HG03159 (cell line): ENCODE measurements around the gene SNX32.
"Not testable (repeated sequence)": the region's sequence is repeated elsewhere in the genome, so short reads cannot be mapped to it uniquely, and the experiment has no call there.

Experiments
- ATAC-seq: cut with Tn5 transposase; IDR thresholded peaks from one replicate; pipeline ENCODE4 v1.9.1; 2021; ENCODE audit warnings: mild to moderate bottlenecking, moderate library complexity; ENCODE audit not compliant: unreplicated experiment

SNX32 gene

GRCh38 chr11:65822776-65823528, 10.8 kb upstream of the SNX32 start:
- no peak for ATAC-seq

GRCh38 chr11:65826984-65827735, 6.6 kb upstream of the SNX32 start:
- ATAC-seq, result no peak

- no peak for ATAC-seq
These were observed 4.3 kb upstream of the SNX32 start for GRCh38 chr11:65829459-65829858.

GRCh38 chr11:65832231-65832630, 1.5 kb upstream of the SNX32 start:
- not testable (repeated sequence) for ATAC-seq

- ATAC-seq, result no peak
These were observed 439 bp downstream of the SNX32 start for GRCh38 chr11:65834202-65834601.

GRCh38 chr11:65842144-65842543, 8.4 kb downstream of the SNX32 start:
- ATAC-seq, result no peak

- no peak for ATAC-seq
These were observed 10.0 kb downstream of the SNX32 start for GRCh38 chr11:65843811-65844210.

- no peak for ATAC-seq
These were observed 10.6 kb downstream of the SNX32 start for GRCh38 chr11:65844231-65844872.

- no peak for ATAC-seq
These were observed 14.0 kb downstream of the SNX32 start for GRCh38 chr11:65847746-65848145.

- ATAC-seq, result not testable (repeated sequence)
These were observed 14.9 kb downstream of the SNX32 start for GRCh38 chr11:65848693-65849092.

- no peak for ATAC-seq
These were observed 15.6 kb downstream of the SNX32 start for GRCh38 chr11:65849366-65849765.

GRCh38 chr11:65849771-65850216, 16.0 kb downstream of the SNX32 start:
- no peak for ATAC-seq

GRCh38 chr11:65850217-65851082, 16.7 kb downstream of the SNX32 start:
- no peak for ATAC-seq

- ATAC-seq, result no peak
These were observed 17.4 kb downstream of the SNX32 start for GRCh38 chr11:65851083-65851579.

- no peak for ATAC-seq
These were observed 18.2 kb downstream of the SNX32 start for GRCh38 chr11:65851811-65852507.

GRCh38 chr11:65852508-65853245, 18.9 kb downstream of the SNX32 start:
- no peak for ATAC-seq

- no peak for ATAC-seq
These were observed 19.6 kb downstream of the SNX32 start for GRCh38 chr11:65853246-65853979.

GRCh38 chr11:65854161-65854592, 20.4 kb downstream of the SNX32 start:
- no peak for ATAC-seq
